ENCODE measurements around the gene ZNF611.

DNA sequence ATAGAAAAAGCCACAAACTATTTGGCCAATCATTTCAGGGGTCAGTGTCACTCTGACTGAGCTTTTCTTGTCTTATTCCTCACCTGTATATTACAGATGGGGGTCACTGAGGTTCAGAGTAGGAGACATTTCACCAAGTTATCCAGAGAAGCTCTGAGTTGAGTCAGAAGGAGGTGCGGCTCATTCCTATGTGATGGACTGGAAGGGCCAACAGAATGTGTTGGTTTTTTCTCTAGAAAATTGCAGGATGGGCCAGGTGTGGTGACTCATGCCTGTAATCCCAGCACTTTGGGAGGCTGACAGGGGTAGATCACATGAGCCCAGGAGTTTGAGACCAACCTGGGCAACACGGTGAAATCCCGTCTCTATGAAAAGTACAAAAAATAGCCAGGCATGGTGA is 72.2 kb downstream of the ZNF611 start:
- TF ChIP-seq, protein P1, sequence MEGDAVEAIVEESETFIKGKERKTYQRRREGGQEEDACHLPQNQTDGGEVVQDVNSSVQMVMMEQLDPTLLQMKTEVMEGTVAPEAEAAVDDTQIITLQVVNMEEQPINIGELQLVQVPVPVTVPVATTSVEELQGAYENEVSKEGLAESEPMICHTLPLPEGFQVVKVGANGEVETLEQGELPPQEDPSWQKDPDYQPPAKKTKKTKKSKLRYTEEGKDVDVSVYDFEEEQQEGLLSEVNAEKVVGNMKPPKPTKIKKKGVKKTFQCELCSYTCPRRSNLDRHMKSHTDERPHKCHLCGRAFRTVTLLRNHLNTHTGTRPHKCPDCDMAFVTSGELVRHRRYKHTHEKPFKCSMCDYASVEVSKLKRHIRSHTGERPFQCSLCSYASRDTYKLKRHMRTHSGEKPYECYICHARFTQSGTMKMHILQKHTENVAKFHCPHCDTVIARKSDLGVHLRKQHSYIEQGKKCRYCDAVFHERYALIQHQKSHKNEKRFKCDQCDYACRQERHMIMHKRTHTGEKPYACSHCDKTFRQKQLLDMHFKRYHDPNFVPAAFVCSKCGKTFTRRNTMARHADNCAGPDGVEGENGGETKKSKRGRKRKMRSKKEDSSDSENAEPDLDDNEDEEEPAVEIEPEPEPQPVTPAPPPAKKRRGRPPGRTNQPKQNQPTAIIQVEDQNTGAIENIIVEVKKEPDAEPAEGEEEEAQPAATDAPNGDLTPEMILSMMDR (IDR thresholded peaks at IDR 0.05) = no peak
- no peak for TF ChIP-seq POLR2A (IDR thresholded peaks at IDR 0.05)

Measured in ovary (tissue), 3 donors.